Loucy (cell line): ENCODE results near the gene MPPED2.

Experiments
- CTCF ChIP-seq: fragments of 200-600 bp; sonication (generic); conservative IDR thresholded peaks from 2 replicates; pipeline ENCODE4 v1.5.1; 2014; ENCODE audit warnings: mild to moderate bottlenecking, antibody characterized with exemption, low read length
- EZH2phosphoT487 ChIP-seq: fragments of 200-600 bp; IDR thresholded peaks from 2 replicates; pipeline ENCODE4 v1.6.1; 2018; ENCODE audit warnings: antibody characterized with exemption, mild to moderate bottlenecking, moderate library complexity, borderline replicate concordance

GRCh38 chr11:30429550-30429949, 156.6 kb downstream of the MPPED2 start:
- TF ChIP-seq CTCF (no peak), EZH2phosphoT487 (no peak)
